HEK293 (cell line): ENCODE results near the gene TPD52L2.

Experiments used
- CTCF ChIP-seq: fragments of 450-650 bp; formaldehyde crosslinking; IDR thresholded peaks from 2 replicates; pipeline ENCODE4 v1.5.1; 2016; ENCODE audit warnings: missing biosample characterization, missing genetic modification characterization
- REST ChIP-seq: fragments of 450-650 bp; formaldehyde crosslinking; IDR thresholded peaks from 2 replicates; pipeline ENCODE4 v1.5.1; 2016; ENCODE audit warnings: missing biosample characterization, missing genetic modification characterization
- ZBTB26 ChIP-seq: fragments of 450-650 bp; formaldehyde crosslinking; optimal IDR thresholded peaks from 2 replicates; pipeline ENCODE3; 2016; ENCODE audit warnings: missing biosample characterization, mild to moderate bottlenecking, missing genetic modification characterization
- ZNF121 ChIP-seq: fragments of 450-650 bp; formaldehyde crosslinking; IDR thresholded peaks from 2 replicates; pipeline ENCODE4 v1.5.1; 2016; ENCODE audit warnings: missing biosample characterization, missing genetic modification characterization

- TF ChIP-seq CTCF (tag by site-specific recombination), result no peak
- no peak for TF ChIP-seq REST
- TF ChIP-seq ZBTB26 (tag by site-specific recombination), result no peak
- no peak for TF ChIP-seq ZNF121
Observed at GRCh38 chr20:63861365-63861934, 3.6 kb upstream of the TPD52L2 start, which contains the start of gene ABHD16B.
